Skeletal muscle cell (primary cell): ENCODE results near the gene DIPK1B.
A peak's percentile ranks its signal among the peaks of the same experiment; 100 is the strongest.

Experiments
- DNase-seq: peaks from one replicate; pipeline ENCODE4 v3.0.0-alpha.2; 2010; ENCODE audit warnings: low read depth
- H3K4me3 ChIP-seq: 2 replicates; pipeline ENCODE4 v1.5.1; 2011; ENCODE audit warnings: low read depth, mild to moderate bottlenecking, control low read depth, low read length, moderate library complexity

DIPK1B gene

DNA sequence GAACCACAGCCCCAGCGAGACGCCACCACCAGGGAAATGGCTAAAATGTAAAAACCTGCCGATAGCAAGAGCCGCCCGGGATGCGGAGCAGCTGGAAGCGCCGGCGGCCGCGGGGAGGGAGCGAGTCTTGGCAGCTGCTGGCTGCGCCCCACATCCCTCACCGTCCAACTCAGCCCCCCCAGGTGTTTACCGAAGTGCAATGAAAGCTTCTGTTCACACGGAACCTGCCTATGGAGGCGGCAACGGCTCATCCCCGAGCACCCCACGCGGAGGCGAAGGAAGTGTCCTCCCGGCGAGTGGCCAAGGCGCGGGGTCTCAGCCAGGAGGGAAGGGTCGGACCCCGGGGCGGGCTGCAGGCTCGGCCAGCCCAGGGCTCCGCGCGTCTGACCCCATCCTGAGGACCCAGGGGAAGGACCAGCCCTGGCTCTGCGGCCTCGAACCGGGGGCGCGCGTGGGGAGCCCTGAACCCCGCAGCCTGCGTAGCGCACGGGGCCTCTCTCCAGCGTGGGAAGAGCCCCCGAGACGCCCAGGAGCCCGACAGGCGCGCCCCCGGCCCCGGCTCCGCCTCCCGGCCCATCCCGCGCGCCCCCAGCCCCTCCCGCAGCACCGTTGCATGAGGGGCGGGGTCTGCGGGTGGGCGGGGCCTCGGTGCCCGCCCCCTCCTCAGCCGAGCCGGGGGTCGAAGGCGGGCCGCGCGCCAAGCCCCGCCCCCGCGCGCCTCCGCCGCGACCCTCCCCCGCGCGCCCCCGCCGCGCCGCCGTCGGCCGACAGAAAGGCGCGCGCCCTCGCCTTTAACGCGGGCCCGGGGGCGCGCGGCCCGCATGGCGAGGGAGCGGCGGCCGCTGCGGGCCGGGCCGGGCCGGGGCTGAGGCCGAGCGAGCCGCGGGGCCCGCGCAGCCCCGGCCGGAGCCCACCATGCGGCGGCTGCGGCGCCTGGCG lies at the start of gene DIPK1B:
DIPK1B (plus strand) TSS at position 822 of the 939 bp plus-strand sequence; CDS start at position 916, 94 bp downstream.
- peak within 1 kb of the TSS; percentile 53 for H3K4me3 ChIP-seq
- DNase-seq: no peak

DNA sequence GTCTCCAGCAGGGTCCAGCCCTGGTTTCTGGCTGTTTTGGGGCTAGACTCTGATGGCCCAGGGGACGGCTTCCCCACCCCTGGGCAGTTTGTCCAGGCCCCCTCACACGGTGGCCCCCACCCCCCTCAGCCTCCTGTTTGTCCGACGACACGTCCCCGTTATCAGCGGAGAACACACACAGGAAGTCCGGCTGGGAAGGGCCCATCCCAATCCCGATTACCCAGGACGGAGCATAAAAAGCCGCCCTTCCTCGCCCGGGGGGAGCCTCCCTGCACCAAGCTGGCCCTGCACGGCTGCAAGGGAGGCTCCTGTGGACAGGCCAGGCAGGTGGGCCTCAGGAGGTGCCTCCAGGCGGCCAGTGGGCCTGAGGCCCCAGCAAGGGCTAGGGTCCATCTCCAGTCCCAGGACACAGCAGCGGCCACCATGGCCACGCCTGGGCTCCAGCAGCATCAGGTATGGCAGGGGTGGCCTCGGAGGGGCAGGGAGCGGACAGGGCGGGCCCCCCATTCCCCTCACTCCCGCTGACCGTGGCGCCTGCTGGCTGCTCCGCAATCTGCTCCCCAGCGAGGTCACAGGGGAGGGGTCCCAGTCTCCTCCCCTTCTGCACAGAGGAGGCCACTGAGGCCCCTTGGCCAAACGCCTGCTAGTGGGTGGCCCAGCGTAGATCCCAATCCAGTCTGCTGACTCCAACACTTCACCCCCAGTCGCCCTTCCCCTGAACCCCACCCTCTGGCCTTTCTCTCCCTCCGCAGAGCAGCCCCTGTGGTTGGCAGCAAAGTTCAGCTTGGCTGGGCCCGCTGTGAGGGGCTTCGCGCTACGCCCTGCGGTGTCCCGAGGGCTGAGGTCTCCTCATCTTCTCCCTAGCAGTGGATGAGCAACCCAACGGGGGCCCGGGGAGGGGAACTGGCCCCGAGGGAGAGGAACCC lies 49.5 kb upstream of the DIPK1B start, which contains the start of gene EGFL7:
EGFL7 (plus strand) TSS at position 261 of the 926 bp plus-strand sequence. CDS start 5,367 bp downstream, outside the sequence.
- DNase-seq: no peak
- no peak within 1 kb of the TSS for H3K4me3 ChIP-seq

- no peak for DNase-seq
- no peak overlapping the region for H3K4me3 ChIP-seq
Measured at GRCh38 chr9:136664000-136664915, 48.1 kb upstream of the DIPK1B start.

- no peak for DNase-seq
- H3K4me3 ChIP-seq: peak overlapping the region; percentile 45
Measured at GRCh38 chr9:136665111-136665703, 47.2 kb upstream of the DIPK1B start.

DNA sequence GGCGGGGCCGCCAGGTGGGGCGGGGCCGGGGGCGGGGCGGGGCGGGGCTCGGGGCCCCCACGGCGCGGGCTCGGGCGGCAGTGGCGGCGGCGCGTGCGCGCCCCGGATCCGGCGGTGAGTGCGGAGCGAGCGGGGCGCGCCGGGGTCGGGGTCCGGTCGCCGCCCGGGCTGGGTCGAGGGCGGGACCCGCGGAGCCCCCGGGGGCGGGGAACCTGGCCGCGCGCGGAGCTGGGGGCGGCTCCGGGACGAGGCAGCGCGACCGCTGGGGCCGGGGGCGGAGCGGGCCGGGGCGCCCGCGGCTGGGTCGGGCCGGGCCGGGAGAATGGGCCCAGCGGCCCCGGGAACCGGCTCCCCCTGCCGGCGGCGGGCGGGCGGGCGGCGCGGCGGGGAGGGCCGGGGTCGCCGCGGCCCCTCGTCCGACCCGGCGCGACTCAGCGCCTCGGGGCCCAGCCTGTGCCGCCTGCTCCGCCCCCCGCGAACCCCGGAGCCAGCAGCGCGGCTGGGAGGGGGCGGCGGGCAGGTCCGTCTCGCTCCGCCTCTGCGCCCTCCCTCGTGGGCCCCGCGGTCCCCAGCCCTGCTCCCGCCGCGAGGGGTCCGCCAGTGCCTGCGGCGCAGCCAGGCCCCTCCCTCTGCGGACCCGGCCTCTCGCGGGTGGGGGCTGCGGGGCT lies 46.5 kb upstream of the DIPK1B start:
- peak overlapping the region; percentile 45 for H3K4me3 ChIP-seq
- DNase-seq: no peak

DNA sequence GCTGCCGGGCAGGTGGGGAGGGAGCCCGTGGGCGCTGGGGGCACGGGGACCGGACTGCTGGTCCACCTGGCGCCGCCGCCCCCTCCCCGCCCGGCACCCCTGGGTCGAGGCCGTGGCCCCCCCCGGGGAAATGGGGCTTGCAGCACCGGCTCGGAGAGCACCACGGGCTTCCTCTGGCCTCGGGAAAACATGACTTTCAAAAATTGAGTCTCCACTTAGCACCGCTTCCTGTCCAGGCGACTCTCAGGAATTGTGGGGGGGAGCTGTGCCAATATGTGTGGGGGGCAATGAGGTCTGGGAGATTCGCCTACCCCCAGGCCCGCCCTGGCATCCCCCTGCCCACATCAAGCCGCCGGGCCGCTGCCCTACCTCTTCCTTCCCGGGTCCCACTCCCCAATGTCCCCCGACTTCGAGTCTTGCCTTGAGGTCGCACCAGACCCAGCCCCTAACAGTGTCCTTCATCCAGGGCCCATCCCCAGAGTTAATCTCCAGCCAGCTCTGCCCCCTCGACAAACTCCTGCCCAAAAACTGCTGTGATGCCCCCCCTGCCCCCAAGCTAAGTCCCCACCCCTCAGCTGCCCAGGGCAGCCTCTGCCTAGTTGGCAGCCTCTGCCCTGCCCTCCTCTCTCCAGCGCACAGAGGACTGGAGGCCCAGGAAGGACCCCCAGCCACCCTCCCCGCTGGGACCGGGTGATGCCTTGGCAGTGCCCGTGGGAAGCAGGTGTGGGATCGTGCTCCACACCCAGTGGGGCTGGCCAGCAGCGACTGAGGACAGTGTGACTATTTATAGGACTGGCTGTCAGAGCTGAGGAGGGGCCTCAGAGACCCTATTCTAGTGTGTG lies 45.8 kb upstream of the DIPK1B start:
- peak overlapping the region; percentile 31 for H3K4me3 ChIP-seq
- DNase-seq: no peak

DNA sequence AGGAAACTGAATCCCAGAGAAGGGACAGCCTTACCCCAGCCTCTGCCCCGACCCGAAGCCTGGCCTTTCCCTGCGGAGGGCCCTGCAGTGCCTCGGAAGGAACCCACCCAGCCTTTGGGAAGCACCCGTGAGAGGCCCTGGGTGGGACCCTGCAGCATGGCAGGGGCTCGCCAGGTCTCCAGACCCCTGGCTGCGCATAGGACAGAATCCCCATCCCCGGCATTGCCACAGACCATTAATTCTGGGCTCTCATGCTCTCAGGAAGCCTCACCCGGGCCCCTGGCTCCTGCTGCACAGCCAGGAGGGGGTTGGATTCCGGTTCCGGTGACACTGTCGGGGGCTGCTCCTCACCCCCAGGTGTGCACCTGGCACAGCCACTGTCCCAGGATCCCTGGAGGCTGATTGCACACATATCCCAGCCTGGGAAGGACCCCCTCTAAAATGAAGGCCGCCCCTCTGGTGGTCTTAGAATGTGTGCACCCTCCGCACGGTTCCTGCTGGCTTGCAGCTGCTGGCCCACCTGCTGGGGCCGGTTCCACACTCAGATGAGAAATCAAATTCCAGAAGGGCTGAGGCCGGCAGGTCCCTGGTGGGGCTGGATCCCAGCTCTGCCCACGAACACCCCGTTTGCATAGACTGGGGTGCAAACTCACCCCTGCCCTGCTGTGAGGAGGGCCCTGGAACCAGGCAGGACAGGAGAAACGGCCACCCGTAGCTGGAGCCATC lies 45.0 kb upstream of the DIPK1B start:
- H3K4me3 ChIP-seq: no peak overlapping the region
- DNase-seq: no peak

DNA sequence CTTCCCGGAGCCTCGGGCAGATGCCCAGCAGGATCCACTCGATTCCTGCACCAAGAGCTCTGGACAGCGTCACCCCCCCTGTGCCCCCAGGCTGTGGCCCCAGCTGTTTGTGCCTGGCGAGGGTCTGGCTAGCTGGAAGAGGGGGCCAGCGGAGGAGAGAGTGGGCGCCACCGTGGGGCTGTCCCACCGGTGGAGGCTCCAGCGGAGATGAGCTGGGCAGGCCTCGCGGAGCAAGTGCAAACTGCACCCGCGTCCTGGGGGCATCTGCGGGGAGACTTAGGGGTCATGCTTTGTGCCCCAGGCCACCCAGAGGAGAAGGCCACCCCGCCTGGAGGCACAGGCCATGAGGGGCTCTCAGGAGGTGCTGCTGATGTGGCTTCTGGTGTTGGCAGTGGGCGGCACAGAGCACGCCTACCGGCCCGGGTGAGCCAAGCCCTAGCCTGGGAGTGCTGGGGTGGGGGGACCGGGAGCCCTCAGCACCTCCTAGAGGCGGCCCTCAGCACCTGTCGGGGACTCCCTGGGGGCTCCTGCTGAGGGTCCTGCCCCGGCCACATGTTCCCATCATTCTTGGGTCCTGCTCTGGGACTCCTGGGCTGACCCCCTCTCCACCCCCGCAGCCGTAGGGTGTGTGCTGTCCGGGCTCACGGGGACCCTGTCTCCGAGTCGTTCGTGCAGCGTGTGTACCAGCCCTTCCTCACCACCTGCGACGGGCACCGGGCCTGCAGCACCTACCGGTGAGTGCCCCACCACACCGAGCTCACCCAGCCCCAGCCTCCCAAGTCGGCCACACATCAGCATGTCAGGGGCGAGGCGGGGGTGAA lies 44.2 kb upstream of the DIPK1B start:
- DNase-seq: no peak
- no peak overlapping the region for H3K4me3 ChIP-seq

GRCh38 chr9:136668983-136669790 lies 43.2 kb upstream of the DIPK1B start:
- H3K4me3 ChIP-seq: no peak overlapping the region

DNA sequence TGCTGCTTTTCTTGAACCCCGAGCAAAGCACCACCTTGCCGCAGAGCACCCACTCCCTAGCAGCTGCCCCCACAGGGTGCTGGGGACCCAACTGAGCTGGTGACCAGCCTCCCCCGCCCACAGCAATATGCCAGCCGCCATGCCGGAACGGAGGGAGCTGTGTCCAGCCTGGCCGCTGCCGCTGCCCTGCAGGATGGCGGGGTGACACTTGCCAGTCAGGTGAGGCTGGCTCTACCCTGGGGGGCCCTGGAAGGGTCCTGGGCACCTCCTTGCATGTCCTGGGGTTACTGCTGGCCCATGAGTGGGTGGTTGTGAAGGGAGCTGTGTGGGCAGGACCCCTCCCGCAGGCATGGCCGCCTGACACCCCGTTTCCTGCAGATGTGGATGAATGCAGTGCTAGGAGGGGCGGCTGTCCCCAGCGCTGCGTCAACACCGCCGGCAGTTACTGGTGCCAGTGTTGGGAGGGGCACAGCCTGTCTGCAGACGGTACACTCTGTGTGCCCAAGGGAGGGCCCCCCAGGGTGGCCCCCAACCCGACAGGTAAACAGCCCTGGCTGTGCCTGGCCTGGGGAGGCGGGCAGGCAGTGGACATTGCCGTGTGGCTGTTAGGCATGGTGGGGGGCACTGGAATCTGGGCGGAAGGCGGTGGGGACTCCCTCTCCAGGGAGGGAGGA lies 42.4 kb upstream of the DIPK1B start:
- no peak overlapping the region for H3K4me3 ChIP-seq
- no peak for DNase-seq

More at GRCh38 chr9:136668983-136669790, 43.2 kb upstream of the DIPK1B start:
- DNase-seq: no peak

DNA sequence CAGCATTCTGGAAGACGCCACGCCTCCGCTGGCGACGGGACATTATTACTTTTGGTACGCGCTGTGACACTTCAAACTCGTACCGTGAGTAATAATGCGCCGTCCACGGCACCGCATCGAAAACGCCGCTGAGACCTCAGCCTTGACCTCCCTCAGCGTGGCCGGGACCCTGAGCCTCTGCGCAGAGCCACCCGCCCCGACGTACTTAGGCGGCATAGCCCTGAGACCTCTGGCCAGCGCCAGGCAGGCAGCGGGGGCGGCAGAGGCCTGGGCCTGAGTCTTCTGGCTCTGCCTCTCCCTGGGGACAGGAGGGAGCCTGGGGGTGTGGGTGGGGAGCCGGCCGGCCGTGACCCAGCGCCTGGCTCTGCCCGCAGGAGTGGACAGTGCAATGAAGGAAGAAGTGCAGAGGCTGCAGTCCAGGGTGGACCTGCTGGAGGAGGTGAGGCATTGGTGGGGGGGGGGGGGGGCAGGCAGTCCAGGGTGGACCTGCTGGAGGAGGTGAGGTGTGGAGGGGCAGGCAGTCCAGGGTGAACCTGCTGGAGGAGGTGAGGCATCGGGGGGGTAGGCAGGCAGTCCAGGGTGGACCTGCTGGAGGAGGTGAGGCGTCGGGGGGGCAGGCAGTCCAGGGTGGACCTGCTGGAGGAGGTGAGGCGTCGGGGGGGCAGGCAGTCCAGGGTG lies 41.7 kb upstream of the DIPK1B start:
- no peak for DNase-seq
- no peak overlapping the region for H3K4me3 ChIP-seq

DNA sequence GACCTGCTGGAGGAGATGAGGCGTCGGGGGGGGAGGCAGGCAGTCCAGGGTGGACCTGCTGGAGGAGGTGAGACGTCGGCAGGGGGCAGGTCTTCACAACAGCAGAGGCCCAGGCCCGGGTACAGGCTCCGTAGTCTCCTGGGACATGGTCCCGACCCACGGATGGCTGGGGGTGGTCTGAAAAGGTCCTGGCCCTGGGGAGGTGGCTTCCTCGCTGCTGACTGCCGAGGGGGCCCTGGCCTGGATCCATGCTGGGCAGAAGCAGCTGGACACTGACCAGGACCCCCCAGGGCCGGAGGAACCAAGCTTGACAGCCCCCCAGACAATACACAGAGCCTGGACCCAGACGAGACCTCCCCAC lies 41.1 kb upstream of the DIPK1B start:
- no peak overlapping the region for H3K4me3 ChIP-seq
- no peak for DNase-seq

GRCh38 chr9:136671646-136672430 lies 40.5 kb upstream of the DIPK1B start:
- no peak overlapping the region for H3K4me3 ChIP-seq
- DNase-seq: no peak
